GM12878 (cell line): ENCODE measurements around the gene APLP1.

ENCODE experiments used
- BCL3 ChIP-seq: IDR thresholded peaks from 2 replicates; pipeline ENCODE4 v1.6.1; 2011; ENCODE audit warnings: borderline replicate concordance, low read depth, mild to moderate bottlenecking, moderate library complexity, low read length; ENCODE audit not compliant: insufficient read depth, poor library complexity, severe bottlenecking
- CTCF ChIP-seq, 3 experiments: IDR thresholded peaks in 2 of 3; conservative IDR thresholded peaks in 1 of 3; 2 replicates each; pipeline ENCODE4 v1.5.1; 2011; ENCODE audit warnings: low read depth in 3 of 3, low read length in 3 of 3, mild to moderate bottlenecking in 3 of 3, control low read depth in 2 of 3, moderate library complexity in 2 of 3, inconsistent platforms in 1 of 3, mixed read lengths in 1 of 3; ENCODE audit not compliant: control insufficient read depth in 2 of 3, insufficient read depth in 1 of 3; ENCODE audit errors: extremely low read depth in 1 of 3
- EGR1 ChIP-seq, 2 experiments: IDR thresholded peaks; 1 replicate in 1 of 2; 2 replicates in 1 of 2; pipeline ENCODE4 v1.6.1; 2011 to 2012; ENCODE audit warnings: low read depth in 2 of 2, low read length in 2 of 2, borderline replicate concordance in 1 of 2, mild to moderate bottlenecking in 1 of 2, moderate library complexity in 1 of 2
- EP300 ChIP-seq, 2 experiments: fragments of 150-350 bp in 1 of 2; IDR thresholded peaks; 2 replicates each; pipeline ENCODE4 v1.6.1; 2011 to 2012; ENCODE audit warnings: low read depth in 2 of 2, low read length in 2 of 2, borderline replicate concordance in 1 of 2, improper control_type of control experiment in 1 of 2, inconsistent platforms in 1 of 2; ENCODE audit not compliant: control insufficient read depth in 1 of 2
- EZH2 ChIP-seq: IDR thresholded peaks from 2 replicates; pipeline ENCODE4 v1.6.1; 2012; ENCODE audit warnings: low read depth, mild to moderate bottlenecking, control low read depth, inconsistent platforms, low read length, borderline replicate concordance; ENCODE audit not compliant: control insufficient read depth
- MAX ChIP-seq: IDR thresholded peaks from 2 replicates; pipeline ENCODE4 v1.6.1; 2012; ENCODE audit warnings: low read depth, low read length, improper control_type of control experiment
- MLLT1 ChIP-seq: fragments of 450-650 bp; IDR thresholded peaks from 2 replicates; pipeline ENCODE4 v1.6.1; 2016; ENCODE audit warnings: mild to moderate bottlenecking
- ZNF274 ChIP-seq: IDR thresholded peaks from one replicate; pipeline ENCODE4 v1.8.0; 2011; ENCODE audit not compliant: insufficient read length, insufficient read depth

- no peak for TF ChIP-seq CTCF (IDR thresholded peaks at IDR 0.05 in 2 of 3, conservative IDR thresholded peaks at IDR 0.05 in 1 of 3; ENCODE audit: control insufficient read depth in 2 of 3, extremely low read depth in 1 of 3, insufficient read depth in 1 of 3, low read depth in 3 of 3, low read length in 3 of 3)
- TF ChIP-seq MAX: no peak
- no peak for TF ChIP-seq EZH2
- TF ChIP-seq ZNF274: no peak
- no peak for TF ChIP-seq BCL3
- TF ChIP-seq MLLT1: no peak
- TF ChIP-seq EGR1 (IDR thresholded peaks at IDR 0.05; ENCODE audit: borderline replicate concordance in 1 of 2, low read depth in 2 of 2, low read length in 2 of 2): no peak
- TF ChIP-seq EP300 (IDR thresholded peaks at IDR 0.05; ENCODE audit: borderline replicate concordance in 1 of 2, control insufficient read depth in 1 of 2, low read depth in 2 of 2, low read length in 2 of 2): no peak
Measured at GRCh38 chr19:35832054-35832453, 36.3 kb upstream of the APLP1 start.
